SU-DHL-6 (cell line): ENCODE data around the gene LCP2.

Experiments used
- H2AFZ ChIP-seq: fragments of 200-600 bp; sonication (generic); 2 replicates; pipeline ENCODE4 v1.6.1; 2014; ENCODE audit warnings: low read depth, mild to moderate bottlenecking, moderate library complexity, mixed read lengths, antibody characterized with exemption, low read length; ENCODE audit not compliant: severe bottlenecking
- H3F3A ChIP-seq: fragments of 200-600 bp; shearing (Covaris generic); 2 replicates; pipeline ENCODE4 v1.6.0; 2016; ENCODE audit warnings: antibody characterized with exemption, mild to moderate bottlenecking; ENCODE audit not compliant: insufficient read depth
- H3K27ac ChIP-seq: fragments of 200-600 bp; sonication (generic); 2 replicates; pipeline ENCODE4 v1.5.1; 2016; ENCODE audit warnings: low read depth, mild to moderate bottlenecking, low read length, moderate library complexity, mixed read lengths
- H3K27me3 ChIP-seq: fragments of 200-600 bp; sonication (generic), shearing (Covaris generic); 2 replicates; pipeline ENCODE4 v1.6.0; 2014; ENCODE audit warnings: mild to moderate bottlenecking, low read length
- H3K36me3 ChIP-seq: fragments of 200-600 bp; sonication (generic); 2 replicates; pipeline ENCODE4 v1.6.1; 2014; ENCODE audit warnings: mild to moderate bottlenecking, low read length, mixed read lengths
- H3K4me2 ChIP-seq: fragments of 300-600, 200-600 bp; shearing (Covaris generic), sonication (generic); 2 replicates; pipeline ENCODE4 v1.6.0; 2014; ENCODE audit warnings: low read length, low read depth, mild to moderate bottlenecking; ENCODE audit not compliant: poor library complexity, severe bottlenecking
- H3K4me3 ChIP-seq: fragments of 200-600 bp; sonication (generic); 2 replicates; pipeline ENCODE4 v1.5.1; 2014; ENCODE audit warnings: antibody characterized with exemption, low read length, mild to moderate bottlenecking, mixed read lengths; ENCODE audit not compliant: insufficient read depth, poor library complexity, severe bottlenecking
- H3K79me2 ChIP-seq: fragments of 200-600 bp; sonication (generic); 2 replicates; pipeline ENCODE4 v1.6.1; 2014; ENCODE audit warnings: mild to moderate bottlenecking, low read length, moderate library complexity; ENCODE audit not compliant: insufficient read depth
- H3K9ac ChIP-seq: fragments of 200-600 bp; sonication (generic); 2 replicates; pipeline ENCODE4 v1.7.0; 2014; ENCODE audit warnings: mild to moderate bottlenecking, low read length
- H3K9me2 ChIP-seq: fragments of 200-600 bp; sonication (generic); replicated peaks from 2 replicates; pipeline ENCODE4 v1.6.1; 2014; ENCODE audit warnings: low read length; ENCODE audit not compliant: insufficient read depth
- H3K9me3 ChIP-seq: fragments of 200-600 bp; sonication (generic); 2 replicates; pipeline ENCODE4 v1.6.1; 2014; ENCODE audit warnings: low read length, mixed read lengths; ENCODE audit not compliant: insufficient read depth
- H4K20me1 ChIP-seq: fragments of 200-600 bp; sonication (generic); 2 replicates; pipeline ENCODE4 v1.6.1; 2014; ENCODE audit warnings: low read depth, mild to moderate bottlenecking, antibody characterized with exemption, low read length, moderate library complexity, mixed read lengths
- CTCF ChIP-seq: fragments of 200-600 bp; sonication (generic); IDR thresholded peaks from one replicate; pipeline ENCODE4 v1.5.1; 2017; ENCODE audit warnings: antibody characterized with exemption, mild to moderate bottlenecking, low read length, moderate library complexity; ENCODE audit not compliant: insufficient read depth, poor library complexity, severe bottlenecking
- EZH2phosphoT487 ChIP-seq: fragments of 200-600 bp; sonication (generic), shearing (Covaris generic); conservative IDR thresholded peaks from 2 replicates; pipeline ENCODE4 v1.6.1; 2018; ENCODE audit warnings: mild to moderate bottlenecking, antibody characterized with exemption, low read length, moderate library complexity, mixed read lengths

The LCP2 gene

GRCh38 chr5:170314541-170315095 is 17.0 kb upstream of the LCP2 start:
- no peaks in the 10 kb centered on the region for H3F3A ChIP-seq
- H4K20me1 ChIP-seq: no peaks in the 10 kb centered on the region
- H3K9me3 ChIP-seq: no peaks in the 10 kb centered on the region
- no peaks in the 10 kb centered on the region for H3K79me2 ChIP-seq
- no peak overlapping the region for H3K27ac ChIP-seq
- H3K27me3 ChIP-seq: no peaks in the 10 kb centered on the region
- no peak overlapping the region for H2AFZ ChIP-seq
- H3K9me2 ChIP-seq: no peaks in the 10 kb centered on the region
- H3K9ac ChIP-seq: no peak overlapping the region
- TF ChIP-seq CTCF (no peak), EZH2phosphoT487 (no peak)
- no peak overlapping the region for H3K4me2 ChIP-seq
- no peak overlapping the region for H3K4me3 ChIP-seq
- no peaks in the 10 kb centered on the region for H3K36me3 ChIP-seq

- Histone ChIP-seq H4K20me1 (no peaks in the 10 kb centered on the region), H3K9ac (no peak overlapping the region), H3K36me3 (no peaks in the 10 kb centered on the region), H2AFZ (no peak overlapping the region), H3F3A (no peaks in the 10 kb centered on the region), H3K27ac (no peak overlapping the region), H3K9me2 (no peaks in the 10 kb centered on the region), H3K4me2 (no peak overlapping the region), H3K79me2 (no peaks in the 10 kb centered on the region), H3K27me3 (no peaks in the 10 kb centered on the region), H3K9me3 (no peaks in the 10 kb centered on the region), H3K4me3 (no peak overlapping the region)
- TF ChIP-seq EZH2phosphoT487: no peak
- TF ChIP-seq CTCF: no peak
Measured at GRCh38 chr5:170313816-170314215, 16.2 kb upstream of the LCP2 start.

- Histone ChIP-seq H3K4me3 (no peak overlapping the region), H3K4me2 (no peak overlapping the region), H3K36me3 (no peaks in the 10 kb centered on the region), H3F3A (no peaks in the 10 kb centered on the region), H2AFZ (no peak overlapping the region), H3K79me2 (no peaks in the 10 kb centered on the region), H3K27me3 (no peaks in the 10 kb centered on the region), H3K27ac (no peak overlapping the region), H4K20me1 (no peaks in the 10 kb centered on the region), H3K9ac (no peak overlapping the region), H3K9me2 (no peaks in the 10 kb centered on the region), H3K9me3 (no peaks in the 10 kb centered on the region)
- TF ChIP-seq EZH2phosphoT487: no peak
- TF ChIP-seq CTCF: no peak
Measured at GRCh38 chr5:170313344-170313743, 15.8 kb upstream of the LCP2 start.
